ENCODE data around the gene MED15.

GRCh38 chr22:20497426-20497825 is 10.0 kb upstream of the MED15 start:
- no peak for TF ChIP-seq CTCF (IDR thresholded peaks at IDR 0.05)
- no peak for TF ChIP-seq POLR2A (IDR thresholded peaks at IDR 0.05)
